ENCODE data around the gene PRKCZ. TPM values are rescaled to one million over a fixed set of nuclear protein-coding genes. Genes with fewer than 3 reads are reported as not detected.

Gene PRKCZ
- total and polyA plus RNA-seq, 2 experiments from 2014 or later: 26.2 to 36.9 TPM

DNA sequence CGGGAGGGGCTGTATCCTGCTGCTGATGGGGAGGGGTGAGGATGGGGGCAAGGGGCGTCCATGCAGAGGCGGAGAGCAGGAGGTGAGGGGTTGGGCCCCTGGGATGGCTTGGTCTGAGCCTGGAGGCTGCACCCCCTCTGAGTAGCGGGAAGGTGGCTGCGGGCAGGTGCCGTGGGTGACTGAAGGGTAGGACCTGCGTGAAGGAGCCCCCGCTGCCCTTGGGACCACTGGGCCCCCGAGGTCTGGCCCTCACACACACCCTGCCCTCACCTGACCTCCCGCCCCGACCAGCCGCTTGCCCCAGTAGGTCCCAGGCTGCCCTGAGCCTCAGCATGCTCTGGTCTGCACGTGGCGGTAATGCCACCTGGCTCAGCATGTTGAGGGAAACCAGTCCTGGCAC is 165.1 kb downstream of the PRKCZ start:
- TF ChIP-seq EZH2 (IDR thresholded peaks at IDR 0.05; ENCODE audit: low read depth, unreplicated experiment) (no peak), POLR2AphosphoS5 (IDR thresholded peaks at IDR 0.05; ENCODE audit: low read depth) (no peak), CREB1 (CRISPR knock-in tag; IDR thresholded peaks at IDR 0.05; ENCODE audit: low read depth) (no peak), ZNF331 (CRISPR knock-in tag; IDR thresholded peaks at IDR 0.05; ENCODE audit: low read depth) (no peak), STAT1 (IDR thresholded peaks at IDR 0.05; ENCODE audit: unreplicated experiment) (no peak)
- TF ChIP-seq, protein P1, sequence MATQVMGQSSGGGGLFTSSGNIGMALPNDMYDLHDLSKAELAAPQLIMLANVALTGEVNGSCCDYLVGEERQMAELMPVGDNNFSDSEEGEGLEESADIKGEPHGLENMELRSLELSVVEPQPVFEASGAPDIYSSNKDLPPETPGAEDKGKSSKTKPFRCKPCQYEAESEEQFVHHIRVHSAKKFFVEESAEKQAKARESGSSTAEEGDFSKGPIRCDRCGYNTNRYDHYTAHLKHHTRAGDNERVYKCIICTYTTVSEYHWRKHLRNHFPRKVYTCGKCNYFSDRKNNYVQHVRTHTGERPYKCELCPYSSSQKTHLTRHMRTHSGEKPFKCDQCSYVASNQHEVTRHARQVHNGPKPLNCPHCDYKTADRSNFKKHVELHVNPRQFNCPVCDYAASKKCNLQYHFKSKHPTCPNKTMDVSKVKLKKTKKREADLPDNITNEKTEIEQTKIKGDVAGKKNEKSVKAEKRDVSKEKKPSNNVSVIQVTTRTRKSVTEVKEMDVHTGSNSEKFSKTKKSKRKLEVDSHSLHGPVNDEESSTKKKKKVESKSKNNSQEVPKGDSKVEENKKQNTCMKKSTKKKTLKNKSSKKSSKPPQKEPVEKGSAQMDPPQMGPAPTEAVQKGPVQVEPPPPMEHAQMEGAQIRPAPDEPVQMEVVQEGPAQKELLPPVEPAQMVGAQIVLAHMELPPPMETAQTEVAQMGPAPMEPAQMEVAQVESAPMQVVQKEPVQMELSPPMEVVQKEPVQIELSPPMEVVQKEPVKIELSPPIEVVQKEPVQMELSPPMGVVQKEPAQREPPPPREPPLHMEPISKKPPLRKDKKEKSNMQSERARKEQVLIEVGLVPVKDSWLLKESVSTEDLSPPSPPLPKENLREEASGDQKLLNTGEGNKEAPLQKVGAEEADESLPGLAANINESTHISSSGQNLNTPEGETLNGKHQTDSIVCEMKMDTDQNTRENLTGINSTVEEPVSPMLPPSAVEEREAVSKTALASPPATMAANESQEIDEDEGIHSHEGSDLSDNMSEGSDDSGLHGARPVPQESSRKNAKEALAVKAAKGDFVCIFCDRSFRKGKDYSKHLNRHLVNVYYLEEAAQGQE (IDR thresholded peaks at IDR 0.05; ENCODE audit: unreplicated experiment): no peak
- Mint-ChIP-seq H3K27ac (no peak overlapping the region), H3K36me3 (ENCODE audit: low read depth) (no peaks in the 10 kb centered on the region), H3K4me1 (peaks cover 5% of the 10 kb centered on the region; the same call in 2 of the 3 replicates), H3K27me3 (ENCODE audit: insufficient read depth, low read depth, poor library complexity) (peaks cover 9% of the 10 kb centered on the region), H3K4me3 (no peak overlapping the region), H3K9me3 (no peaks in the 10 kb centered on the region)
- no peak for ATAC-seq
- no peaks in the 10 kb centered on the region for H3K36me3 ChIP-seq (ENCODE audit: insufficient read depth)
- H3K27me3 ChIP-seq (ENCODE audit: insufficient read depth): no peaks in the 10 kb centered on the region
- H4K20me1 ChIP-seq (replicated peaks; ENCODE audit: insufficient read depth): no peaks in the 10 kb centered on the region
- H3K27ac ChIP-seq (ENCODE audit: low read depth): no peak overlapping the region
- no peaks in the 10 kb centered on the region for H3K79me2 ChIP-seq (replicated peaks; ENCODE audit: insufficient read depth)
- H3K4me3 ChIP-seq: no peak overlapping the region
- DNase-seq (ENCODE audit: low spot score): no peak
- H3K9me2 ChIP-seq (ENCODE audit: insufficient read depth): no peaks in the 10 kb centered on the region
- peaks cover 11% of the 10 kb centered on the region; the same call in 1 of the 2 replicates for H3F3A ChIP-seq (replicated peaks; ENCODE audit: low read depth)
- no peak overlapping the region for H2AFZ ChIP-seq
- H3K4me2 ChIP-seq: no peak overlapping the region
- peaks cover 13% of the 10 kb centered on the region for H3K4me1 ChIP-seq (ENCODE audit: insufficient read depth)

DNA sequence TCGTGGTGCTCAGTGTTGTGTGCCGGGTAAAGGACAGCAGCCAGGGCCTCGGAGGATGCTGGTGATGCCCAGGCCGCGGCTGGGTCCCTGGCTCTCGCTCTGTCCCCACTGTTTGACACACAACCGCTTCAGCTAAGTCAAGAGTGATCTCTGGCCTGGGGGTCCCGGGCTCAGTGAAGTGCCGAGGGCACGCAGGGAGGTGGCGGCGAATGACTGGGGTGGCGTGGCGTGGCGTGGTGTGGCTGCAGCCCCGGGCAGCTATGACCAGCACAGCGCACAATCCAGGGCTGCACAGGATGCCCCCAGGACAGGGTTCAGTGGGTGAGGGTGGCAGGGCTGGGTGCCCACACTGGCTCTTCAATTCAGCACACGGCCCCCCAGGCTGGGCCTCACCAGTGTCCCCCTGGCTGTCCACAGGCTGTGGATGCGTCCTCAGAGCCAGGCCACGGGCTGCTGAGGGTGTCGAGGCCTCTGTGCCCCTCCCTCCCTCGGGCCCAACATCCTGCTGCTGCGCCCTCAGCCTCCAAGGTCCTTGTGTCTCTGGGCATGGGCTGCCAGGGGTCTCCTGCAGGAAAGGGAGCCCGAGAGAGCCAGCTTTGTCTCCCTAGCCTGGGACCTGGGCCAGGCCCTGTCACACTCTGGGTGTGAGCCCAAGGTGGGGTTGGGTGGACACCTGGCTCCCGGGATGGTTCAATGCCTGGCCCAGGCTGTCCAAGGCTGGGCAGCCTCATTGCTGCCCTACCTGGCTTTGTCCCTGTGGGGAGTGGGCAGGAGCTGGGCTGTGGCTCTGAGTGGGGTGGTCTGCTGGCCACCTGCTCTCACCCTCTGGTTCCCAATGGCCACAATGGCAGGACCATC is 165.9 kb downstream of the PRKCZ start:
- H3K4me3 Mint-ChIP-seq: no peak overlapping the region
- no peaks in the 10 kb centered on the region for H3K9me2 ChIP-seq (ENCODE audit: insufficient read depth)
- peaks cover 10% of the 10 kb centered on the region for H3K27me3 Mint-ChIP-seq (ENCODE audit: insufficient read depth, low read depth, poor library complexity)
- H3F3A ChIP-seq (replicated peaks; ENCODE audit: low read depth): peaks cover 11% of the 10 kb centered on the region; the same call in 1 of the 2 replicates
- no peaks in the 10 kb centered on the region for H3K36me3 ChIP-seq (ENCODE audit: insufficient read depth)
- peaks cover 5% of the 10 kb centered on the region; the same call in 2 of the 3 replicates for H3K4me1 Mint-ChIP-seq
- peaks cover 13% of the 10 kb centered on the region for H3K4me1 ChIP-seq (ENCODE audit: insufficient read depth)
- DNase-seq (ENCODE audit: low spot score): no peak
- TF ChIP-seq ZNF114 (CRISPR knock-in tag; IDR thresholded peaks at IDR 0.05) (no peak), STAT1 (IDR thresholded peaks at IDR 0.05; ENCODE audit: unreplicated experiment) (no peak), EZH2 (IDR thresholded peaks at IDR 0.05; ENCODE audit: low read depth, unreplicated experiment) (no peak), POLR2AphosphoS5 (IDR thresholded peaks at IDR 0.05; ENCODE audit: low read depth) (no peak), JUNB (IDR thresholded peaks at IDR 0.05; ENCODE audit: unreplicated experiment) (no peak), ZNF331 (CRISPR knock-in tag; IDR thresholded peaks at IDR 0.05; ENCODE audit: low read depth) (no peak)
- TF ChIP-seq, protein P2, sequence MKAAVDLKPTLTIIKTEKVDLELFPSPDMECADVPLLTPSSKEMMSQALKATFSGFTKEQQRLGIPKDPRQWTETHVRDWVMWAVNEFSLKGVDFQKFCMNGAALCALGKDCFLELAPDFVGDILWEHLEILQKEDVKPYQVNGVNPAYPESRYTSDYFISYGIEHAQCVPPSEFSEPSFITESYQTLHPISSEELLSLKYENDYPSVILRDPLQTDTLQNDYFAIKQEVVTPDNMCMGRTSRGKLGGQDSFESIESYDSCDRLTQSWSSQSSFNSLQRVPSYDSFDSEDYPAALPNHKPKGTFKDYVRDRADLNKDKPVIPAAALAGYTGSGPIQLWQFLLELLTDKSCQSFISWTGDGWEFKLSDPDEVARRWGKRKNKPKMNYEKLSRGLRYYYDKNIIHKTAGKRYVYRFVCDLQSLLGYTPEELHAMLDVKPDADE (IDR thresholded peaks at IDR 0.05): no peak
- TF ChIP-seq, protein P3, sequence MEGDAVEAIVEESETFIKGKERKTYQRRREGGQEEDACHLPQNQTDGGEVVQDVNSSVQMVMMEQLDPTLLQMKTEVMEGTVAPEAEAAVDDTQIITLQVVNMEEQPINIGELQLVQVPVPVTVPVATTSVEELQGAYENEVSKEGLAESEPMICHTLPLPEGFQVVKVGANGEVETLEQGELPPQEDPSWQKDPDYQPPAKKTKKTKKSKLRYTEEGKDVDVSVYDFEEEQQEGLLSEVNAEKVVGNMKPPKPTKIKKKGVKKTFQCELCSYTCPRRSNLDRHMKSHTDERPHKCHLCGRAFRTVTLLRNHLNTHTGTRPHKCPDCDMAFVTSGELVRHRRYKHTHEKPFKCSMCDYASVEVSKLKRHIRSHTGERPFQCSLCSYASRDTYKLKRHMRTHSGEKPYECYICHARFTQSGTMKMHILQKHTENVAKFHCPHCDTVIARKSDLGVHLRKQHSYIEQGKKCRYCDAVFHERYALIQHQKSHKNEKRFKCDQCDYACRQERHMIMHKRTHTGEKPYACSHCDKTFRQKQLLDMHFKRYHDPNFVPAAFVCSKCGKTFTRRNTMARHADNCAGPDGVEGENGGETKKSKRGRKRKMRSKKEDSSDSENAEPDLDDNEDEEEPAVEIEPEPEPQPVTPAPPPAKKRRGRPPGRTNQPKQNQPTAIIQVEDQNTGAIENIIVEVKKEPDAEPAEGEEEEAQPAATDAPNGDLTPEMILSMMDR (conservative IDR thresholded peaks at IDR 0.05; ENCODE audit: low read depth in 2 of 2): no peak
- no peak overlapping the region for H3K27ac ChIP-seq (ENCODE audit: low read depth)
- no peak for ATAC-seq
- no peak overlapping the region for H3K4me2 ChIP-seq
- H3K27ac Mint-ChIP-seq: no peak overlapping the region
- no peaks in the 10 kb centered on the region for H3K79me2 ChIP-seq (replicated peaks; ENCODE audit: insufficient read depth)
- H4K20me1 ChIP-seq (replicated peaks; ENCODE audit: insufficient read depth): no peaks in the 10 kb centered on the region
- no peaks in the 10 kb centered on the region for H3K9me3 Mint-ChIP-seq
- no peaks in the 10 kb centered on the region for H3K36me3 Mint-ChIP-seq (ENCODE audit: low read depth)
- no peaks in the 10 kb centered on the region for H3K27me3 ChIP-seq (ENCODE audit: insufficient read depth)
- no peak overlapping the region for H3K4me3 ChIP-seq
- H2AFZ ChIP-seq: no peak overlapping the region
